GM06990 (cell line): ENCODE data around the gene SEPHS2.

Experiments
- DNase-seq: peaks from one replicate; pipeline ENCODE4 v3.0.0-alpha.2; 2011; ENCODE audit not compliant: insufficient read length; ENCODE audit errors: extremely low read depth
- H3K27me3 ChIP-seq: replicated peaks from 2 replicates; pipeline ENCODE4 v1.6.0; 2011; ENCODE audit warnings: low read length; ENCODE audit not compliant: control insufficient read depth, insufficient read depth
- H3K36me3 ChIP-seq: 2 replicates; pipeline ENCODE4 v1.5.1; 2011; ENCODE audit warnings: low read length; ENCODE audit not compliant: control insufficient read depth, insufficient read depth
- H3K4me3 ChIP-seq: replicated peaks from 2 replicates; pipeline ENCODE4 v1.5.1; 2011; ENCODE audit warnings: low read depth, mild to moderate bottlenecking, control low read depth, low read length
- CTCF ChIP-seq: IDR thresholded peaks from 2 replicates; pipeline ENCODE4 v1.5.1; 2011; ENCODE audit warnings: low read length, control low read depth, mild to moderate bottlenecking, inconsistent platforms; ENCODE audit not compliant: insufficient read depth, poor library complexity, severe bottlenecking

The SEPHS2 gene

GRCh38 chr16:30417529-30418349 is 27.9 kb downstream of the SEPHS2 start:
- DNase-seq, result peak; percentile 98
- H3K4me3 ChIP-seq, result peak overlapping the region; percentile 72

GRCh38 chr16:30416624-30417528 is 28.8 kb downstream of the SEPHS2 start:
- Histone ChIP-seq H3K36me3 (no peaks in the 10 kb centered on the region; the same call in none of the 2 replicates), H3K4me3 (peak overlapping the region; percentile 72), H3K27me3 (no peaks in the 10 kb centered on the region)
- DNase-seq, result no peak
- TF ChIP-seq CTCF, result no peak

More at GRCh38 chr16:30417529-30418349, 27.9 kb downstream of the SEPHS2 start:
- TF ChIP-seq CTCF, result peak; percentile 32
- Histone ChIP-seq H3K36me3 (peaks cover 2% of the 10 kb centered on the region), H3K27me3 (no peaks in the 10 kb centered on the region)

GRCh38 chr16:30416047-30416603 is 29.5 kb downstream of the SEPHS2 start:
- Histone ChIP-seq H3K36me3 (no peaks in the 10 kb centered on the region; the same call in none of the 2 replicates), H3K4me3 (no peak overlapping the region)
- no peak for TF ChIP-seq CTCF

GRCh38 chr16:30414159-30414558 is 31.5 kb downstream of the SEPHS2 start:
- no peak for DNase-seq
- no peaks in the 10 kb centered on the region for H3K27me3 ChIP-seq
- no peaks in the 10 kb centered on the region; the same call in none of the 2 replicates for H3K36me3 ChIP-seq
- H3K4me3 ChIP-seq, result no peak overlapping the region
- no peak for TF ChIP-seq CTCF

More at GRCh38 chr16:30416047-30416603, 29.5 kb downstream of the SEPHS2 start:
- DNase-seq, result no peak
- no peaks in the 10 kb centered on the region for H3K27me3 ChIP-seq

GRCh38 chr16:30413112-30413806 is 32.4 kb downstream of the SEPHS2 start:
- Histone ChIP-seq H3K27me3 (no peaks in the 10 kb centered on the region), H3K4me3 (no peak overlapping the region), H3K36me3 (no peaks in the 10 kb centered on the region; the same call in 1 of the 2 replicates)
- no peak for TF ChIP-seq CTCF
- no peak for DNase-seq
